Caco-2 (cell line): ENCODE results near the gene MGAM2. TPM values are rescaled to one million over a fixed set of nuclear protein-coding genes. Genes with fewer than 3 reads are reported as not detected.
A peak's percentile ranks its signal among the peaks of the same experiment; 100 is the strongest.
"Not testable (repeated sequence)": the region's sequence is repeated elsewhere in the genome, so short reads cannot be mapped to it uniquely, and the experiment has no call there.

ENCODE experiments used
- BruUV-seq: library from RNA; stranded (reverse); fragments of 400-500 nt; replicated peaks from 2 replicates; lab custom pipeline; 2021; lab: Mats Ljungman, UMichigan
- CTCF ChIA-PET: fragments of 300-600 bp; sonication (Branson Sonifier 250); formaldehyde crosslinking; loops from one replicate; lab custom pipeline; 2022; ENCODE audit warnings: antibody characterized with exemption; lab: Charles Lee
- POLR2A ChIA-PET: fragments of 300-600 bp; sonication (Branson Sonifier 250); formaldehyde crosslinking; loops from one replicate; lab custom pipeline; 2022; ENCODE audit warnings: antibody characterized with exemption; lab: Charles Lee
- DNase-seq, 2 experiments: peaks; one replicate each; pipeline versions ENCODE4 v3.0.0 to v3.0.0-alpha.2; 2020 to 2022
- H3K27me3 ChIP-seq: replicated peaks from 2 replicates; pipeline ENCODE4 v1.6.0; 2011; ENCODE audit warnings: low read length; ENCODE audit not compliant: control insufficient read depth, insufficient read depth
- H3K36me3 ChIP-seq: 2 replicates; pipeline ENCODE4 v1.5.1; 2011; ENCODE audit warnings: low read length; ENCODE audit not compliant: control insufficient read depth, insufficient read depth
- H3K4me1 ChIP-seq: fragments of 250-450 bp; sonication (Bioruptor Pico); 2 replicates; pipeline ENCODE4 v1.5.1; 2020; ENCODE audit warnings: mild to moderate bottlenecking
- H3K4me3 ChIP-seq: 2 replicates; pipeline ENCODE4 v1.5.1; 2011; ENCODE audit warnings: low read depth, mild to moderate bottlenecking, control low read depth, low read length
- H3K9me3 ChIP-seq: fragments of 250-450 bp; sonication (Bioruptor Pico); 2 replicates; pipeline ENCODE4 v1.5.1; 2020; ENCODE audit warnings: mild to moderate bottlenecking, moderate library complexity
- H3K27ac Mint-ChIP-seq: one replicate; pipeline ENCODE4 v1.8.0; 2022; ENCODE audit warnings: mixed read lengths; ENCODE audit not compliant: unreplicated experiment
- H3K27me3 Mint-ChIP-seq: one replicate; pipeline ENCODE4 v1.8.0; 2022; ENCODE audit warnings: mixed read lengths; ENCODE audit not compliant: insufficient read depth, unreplicated experiment
- H3K36me3 Mint-ChIP-seq: one replicate; pipeline ENCODE4 v1.8.0; 2022; ENCODE audit warnings: mild to moderate bottlenecking, mixed read lengths; ENCODE audit not compliant: insufficient read depth, unreplicated experiment
- H3K4me1 Mint-ChIP-seq: one replicate; pipeline ENCODE4 v1.8.0; 2022; ENCODE audit warnings: low read depth, mixed read lengths; ENCODE audit not compliant: unreplicated experiment
- H3K4me3 Mint-ChIP-seq: one replicate; pipeline ENCODE4 v1.8.0; 2022; ENCODE audit warnings: mild to moderate bottlenecking, moderate library complexity, mixed read lengths; ENCODE audit not compliant: unreplicated experiment
- H3K9me3 Mint-ChIP-seq: one replicate; pipeline ENCODE4 v1.8.0; 2022; ENCODE audit warnings: mixed read lengths; ENCODE audit not compliant: unreplicated experiment
- intact Hi-C: fragments of 100-400 bp; cut with micrococcal nuclease; formaldehyde crosslinking; loops from one replicate; pipeline ENCODE4 v1.10.0; 2022; ENCODE audit not compliant: unreplicated experiment
- total RNA-seq: library from RNA; stranded (reverse); gene quantifications from 2 replicates; pipeline ENCODE4 v1.2.3, GENCODE V29; 2022
- TF ChIP-seq, protein P1 (sequence below), 2 experiments: fragments of 200-600 bp in 1 of 2; IDR thresholded peaks; 1 replicate in 1 of 2; 2 replicates in 1 of 2; pipeline versions ENCODE4 v1.5.1 to v1.8.0; 2011 to 2022; ENCODE audit warnings: antibody characterized with exemption in 1 of 2, control low read depth in 1 of 2, inconsistent platforms in 1 of 2, low read depth in 1 of 2, low read length in 1 of 2, mild to moderate bottlenecking in 1 of 2, moderate library complexity in 1 of 2; ENCODE audit not compliant: insufficient read depth in 1 of 2, severe bottlenecking in 1 of 2, unreplicated experiment in 1 of 2

Gene MGAM2
- total RNA-seq, 1 experiment from 2014 or later = 0.70 TPM

DNA sequence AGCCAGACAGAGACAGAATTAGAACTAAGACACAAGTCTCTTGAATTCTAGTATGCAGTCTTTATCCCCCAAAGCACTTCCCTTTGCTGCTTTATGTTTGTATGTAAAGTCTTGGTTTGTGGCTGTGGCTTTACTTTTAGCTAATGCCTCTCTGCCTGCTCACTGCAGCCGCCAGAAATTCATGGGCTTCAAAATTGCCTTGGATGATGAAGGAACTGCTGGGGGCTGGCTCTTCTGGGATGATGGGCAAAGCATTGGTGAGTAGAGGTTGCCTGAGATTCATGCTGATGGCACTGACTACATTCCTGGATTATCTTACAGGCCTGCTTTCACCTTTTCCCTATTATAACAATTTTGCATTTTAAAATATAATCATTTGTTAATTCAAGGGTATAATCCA lies 10.9 kb upstream of the MGAM2 start:
- no peak overlapping the region for H3K4me3 Mint-ChIP-seq
- Histone ChIP-seq H3K36me3 (no peaks in the 10 kb centered on the region), H3K4me1 (peaks cover 35% of the 10 kb centered on the region), H3K27me3 (no peaks in the 10 kb centered on the region), H3K9me3 (no peaks in the 10 kb centered on the region), H3K4me3 (no peak overlapping the region)
- ChIA-PET CTCF (no interaction called here), POLR2A (no interaction called here)
- no peaks in the 10 kb centered on the region for H3K9me3 Mint-ChIP-seq
- H3K27ac Mint-ChIP-seq = no peak overlapping the region
- H3K36me3 Mint-ChIP-seq = no peaks in the 10 kb centered on the region
- H3K4me1 Mint-ChIP-seq = peaks cover 39% of the 10 kb centered on the region
- BruUV-seq = no TSS peak
- no peaks in the 10 kb centered on the region for H3K27me3 Mint-ChIP-seq
- intact Hi-C loops = loop anchor here (5.0 kb wide), 1 partner anchor 123 kb away; no protein-coding TSS in a partner anchor
- TF ChIP-seq, protein P1, sequence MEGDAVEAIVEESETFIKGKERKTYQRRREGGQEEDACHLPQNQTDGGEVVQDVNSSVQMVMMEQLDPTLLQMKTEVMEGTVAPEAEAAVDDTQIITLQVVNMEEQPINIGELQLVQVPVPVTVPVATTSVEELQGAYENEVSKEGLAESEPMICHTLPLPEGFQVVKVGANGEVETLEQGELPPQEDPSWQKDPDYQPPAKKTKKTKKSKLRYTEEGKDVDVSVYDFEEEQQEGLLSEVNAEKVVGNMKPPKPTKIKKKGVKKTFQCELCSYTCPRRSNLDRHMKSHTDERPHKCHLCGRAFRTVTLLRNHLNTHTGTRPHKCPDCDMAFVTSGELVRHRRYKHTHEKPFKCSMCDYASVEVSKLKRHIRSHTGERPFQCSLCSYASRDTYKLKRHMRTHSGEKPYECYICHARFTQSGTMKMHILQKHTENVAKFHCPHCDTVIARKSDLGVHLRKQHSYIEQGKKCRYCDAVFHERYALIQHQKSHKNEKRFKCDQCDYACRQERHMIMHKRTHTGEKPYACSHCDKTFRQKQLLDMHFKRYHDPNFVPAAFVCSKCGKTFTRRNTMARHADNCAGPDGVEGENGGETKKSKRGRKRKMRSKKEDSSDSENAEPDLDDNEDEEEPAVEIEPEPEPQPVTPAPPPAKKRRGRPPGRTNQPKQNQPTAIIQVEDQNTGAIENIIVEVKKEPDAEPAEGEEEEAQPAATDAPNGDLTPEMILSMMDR (IDR thresholded peaks at IDR 0.05; ENCODE audit: insufficient read depth in 1 of 2, low read depth in 1 of 2, low read length in 1 of 2, severe bottlenecking in 1 of 2, unreplicated experiment in 1 of 2) = no peak
- no peak for DNase-seq

DNA sequence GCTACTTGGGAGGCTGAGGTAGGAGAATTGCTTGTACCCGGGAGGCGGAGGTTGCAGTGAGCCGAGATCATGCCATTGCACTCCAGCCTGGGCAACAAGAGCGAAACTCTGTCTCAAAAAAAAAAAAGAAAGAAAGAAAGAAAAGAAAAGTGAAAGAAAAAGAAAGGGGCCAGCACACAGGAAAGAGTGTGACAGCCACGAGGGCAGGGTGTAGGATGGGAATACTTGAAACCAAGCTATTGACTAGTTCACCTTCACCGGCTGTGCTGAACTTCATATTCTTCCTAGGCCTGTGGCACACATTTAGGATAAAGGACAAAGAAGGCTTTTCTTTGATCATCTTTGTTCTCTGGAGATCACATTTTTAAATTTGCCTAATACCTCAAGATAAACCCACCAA lies 9.7 kb upstream of the MGAM2 start:
- DNase-seq, POLR2A ChIA-PET, H3K4me3 ChIP-seq, BruUV-seq, H3K36me3 ChIP-seq, H3K27ac Mint-ChIP-seq, H3K27me3 Mint-ChIP-seq, H3K27me3 ChIP-seq, CTCF ChIA-PET, H3K9me3 ChIP-seq, H3K4me3 Mint-ChIP-seq, H3K36me3 Mint-ChIP-seq, H3K9me3 Mint-ChIP-seq: not testable (repeated sequence)
- intact Hi-C loops = loop anchor here (5.0 kb wide), 1 partner anchor 124 kb away; no protein-coding TSS in a partner anchor
- peaks cover 47% of the 10 kb centered on the region for H3K4me1 Mint-ChIP-seq
- H3K4me1 ChIP-seq = peaks cover 46% of the 10 kb centered on the region

DNA sequence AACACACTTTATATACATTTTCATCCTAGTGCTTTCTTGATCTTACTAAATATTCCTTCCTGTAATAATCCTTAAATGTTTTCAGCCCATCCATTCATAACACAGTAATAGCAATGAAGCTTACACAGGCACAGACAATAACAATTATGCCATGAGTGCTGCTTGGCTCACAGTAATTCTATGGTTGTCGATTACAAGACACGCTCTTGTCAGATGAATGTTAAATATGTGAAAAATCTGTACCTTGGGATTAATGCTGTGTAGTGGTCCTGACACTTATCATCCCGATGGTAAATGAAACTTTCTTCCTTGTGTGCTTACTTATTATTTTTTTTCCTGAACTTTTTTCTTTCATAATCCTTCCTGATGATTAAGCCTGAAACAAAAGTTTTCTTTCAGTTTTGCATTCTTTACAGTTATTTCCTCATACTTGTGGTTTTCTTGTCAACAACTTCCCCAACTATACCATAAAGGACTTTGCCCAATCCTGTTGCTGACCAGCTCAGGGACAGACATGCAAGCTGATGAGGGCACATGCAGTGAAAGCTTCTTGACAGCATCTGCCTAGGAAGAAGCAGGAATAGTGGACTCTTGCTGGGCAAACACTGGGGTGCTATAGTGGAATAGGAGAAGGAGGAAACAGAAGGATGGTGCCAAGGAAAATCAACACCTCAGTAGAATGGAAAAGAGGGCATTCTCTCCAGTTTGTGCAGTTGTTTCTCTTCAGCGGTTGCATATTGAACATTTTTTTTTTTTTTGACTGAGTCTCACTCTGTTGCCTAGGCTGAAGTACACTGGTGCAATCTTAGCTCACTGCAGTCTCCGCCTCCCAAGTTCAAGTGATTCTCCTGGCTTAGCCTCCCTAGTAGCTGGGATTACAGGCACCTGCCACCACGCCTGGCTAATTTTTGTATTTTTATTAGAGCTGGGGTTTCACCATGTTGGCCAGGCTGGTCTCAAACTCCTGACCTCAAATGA lies 6.7 kb upstream of the MGAM2 start:
- H3K27ac Mint-ChIP-seq = peak overlapping the region; percentile 92
- Histone ChIP-seq H3K36me3 (no peaks in the 10 kb centered on the region), H3K4me1 (peaks cover 45% of the 10 kb centered on the region), H3K9me3 (no peaks in the 10 kb centered on the region), H3K27me3 (no peaks in the 10 kb centered on the region), H3K4me3 (no peak overlapping the region)
- H3K4me1 Mint-ChIP-seq = peaks cover 39% of the 10 kb centered on the region
- no peaks in the 10 kb centered on the region for H3K9me3 Mint-ChIP-seq
- ChIA-PET CTCF (interaction anchor here (0.9 to 1.4 kb wide), 4 partner anchors 41 to 367 kb away, joined by 3 to 4 read pairs (median 4); partner anchors contain the start of gene SSBP1), POLR2A (no interaction called here)
- intact Hi-C loops = loop anchor here (2.0 to 5.0 kb wide), 3 partner anchors 34 to 128 kb away; no protein-coding TSS in a partner anchor
- peak; percentile 73 to 86 for DNase-seq
- peak overlapping the region; percentile 57 for H3K4me3 Mint-ChIP-seq
- TF ChIP-seq, protein P1 (IDR thresholded peaks at IDR 0.05; ENCODE audit: insufficient read depth in 1 of 2, low read depth in 1 of 2, low read length in 1 of 2, severe bottlenecking in 1 of 2, unreplicated experiment in 1 of 2) = no peak
- no TSS peak for BruUV-seq
- H3K36me3 Mint-ChIP-seq = no peaks in the 10 kb centered on the region
- no peaks in the 10 kb centered on the region for H3K27me3 Mint-ChIP-seq
